ENCODE measurements around the gene SETBP1. TPM values are rescaled to one million over a fixed set of nuclear protein-coding genes. Genes with fewer than 3 reads are reported as not detected.
A peak's percentile ranks its signal among the peaks of the same experiment; 100 is the strongest.
"Not testable (repeated sequence)": the region's sequence is repeated elsewhere in the genome, so short reads cannot be mapped to it uniquely, and the experiment has no call there.

Gene SETBP1
- total RNA-seq, 1 donor from 2014 or later = 72.8 TPM

GRCh38 chr18:44798433-44799048 lies 117.9 kb downstream of the SETBP1 start:
- H3K36me3 Mint-ChIP-seq (ENCODE audit: low read depth) = peaks cover 39% of the 10 kb centered on the region
- peaks cover 90% of the 10 kb centered on the region for H3K4me1 Mint-ChIP-seq
- no peak for TF ChIP-seq CTCF (IDR thresholded peaks at IDR 0.05)
- intact Hi-C loops (cut with micrococcal nuclease) = loop anchor here (1.0 kb wide), 4 partner anchors 39 to 118 kb away; partner anchors contain the start of gene SETBP1
- ChIA-PET CTCF (interaction anchor here (1.3 to 1.5 kb wide), 2 partner anchors 12 to 16 kb away, joined by 3 to 5 read pairs; no protein-coding TSS in a partner anchor), POLR2A (interaction anchor here (0.6 to 6.4 kb wide), 8 partner anchors 10 to 867 kb away, joined by 3 to 35 read pairs (median 4); partner anchors contain the start of gene SETBP1)
- H3K4me3 Mint-ChIP-seq = peak overlapping the region; percentile 67
- H3K9me3 Mint-ChIP-seq = peaks cover 6% of the 10 kb centered on the region
- H3K27ac Mint-ChIP-seq = peak overlapping the region; percentile 86
- DNase-seq (no peak), ATAC-seq (ENCODE audit: low read depth) (peak; percentile 69)
- H3K27me3 Mint-ChIP-seq = no peaks in the 10 kb centered on the region

- ChIA-PET CTCF (interaction anchor here (1.1 to 1.5 kb wide), 3 partner anchors 13 to 119 kb away, joined by 3 to 5 read pairs (median 3); partner anchors contain the start of gene SETBP1), POLR2A (interaction anchor here (0.5 to 6.4 kb wide), 7 partner anchors 9 to 866 kb away, joined by 3 to 35 read pairs (median 4); partner anchors contain the start of gene SETBP1)
- DNase-seq (no peak), ATAC-seq (ENCODE audit: low read depth) (peak; percentile 15)
- TF ChIP-seq CTCF (IDR thresholded peaks at IDR 0.05) = no peak
- H3K27me3 Mint-ChIP-seq = no peaks in the 10 kb centered on the region
- H3K9me3 Mint-ChIP-seq = peaks cover 6% of the 10 kb centered on the region
- H3K4me1 Mint-ChIP-seq = peaks cover 92% of the 10 kb centered on the region
- peak overlapping the region; percentile 86 for H3K27ac Mint-ChIP-seq
- peaks cover 47% of the 10 kb centered on the region for H3K36me3 Mint-ChIP-seq (ENCODE audit: low read depth)
- intact Hi-C loops (cut with micrococcal nuclease) = no loop called here
- H3K4me3 Mint-ChIP-seq = peak overlapping the region; percentile 61
These were observed 118.8 kb downstream of the SETBP1 start for GRCh38 chr18:44799382-44799906.

GRCh38 chr18:44799907-44800421 lies 119.3 kb downstream of the SETBP1 start:
- Mint-ChIP-seq H3K9me3 (peaks cover 6% of the 10 kb centered on the region), H3K4me3 (peak overlapping the region; percentile 61), H3K27ac (peak overlapping the region; percentile 86), H3K4me1 (peaks cover 94% of the 10 kb centered on the region), H3K36me3 (ENCODE audit: low read depth) (peaks cover 49% of the 10 kb centered on the region), H3K27me3 (no peaks in the 10 kb centered on the region)
- peak; percentile 43 for ATAC-seq (ENCODE audit: low read depth)
- DNase-seq = no peak
- ChIA-PET POLR2A (interaction anchor here (0.9 to 6.4 kb wide), 4 partner anchors 13 to 120 kb away, joined by 3 to 35 read pairs (median 9); partner anchors contain the start of gene SETBP1), CTCF (interaction anchor here (1.1 to 1.5 kb wide), 2 partner anchors 18 to 119 kb away, joined by 3 to 5 read pairs; partner anchors contain the start of gene SETBP1)
- no peak for TF ChIP-seq CTCF (IDR thresholded peaks at IDR 0.05)
- intact Hi-C loops (cut with micrococcal nuclease) = loop anchor here (2.0 kb wide), 2 partner anchors 13 to 19 kb away; no protein-coding TSS in a partner anchor

GRCh38 chr18:44800766-44801165 lies 120.1 kb downstream of the SETBP1 start:
- Mint-ChIP-seq H3K4me1 (peaks cover 94% of the 10 kb centered on the region), H3K27ac (peak overlapping the region; percentile 86), H3K36me3 (ENCODE audit: low read depth) (peaks cover 47% of the 10 kb centered on the region)
- CTCF ChIA-PET; H3K27me3 Mint-ChIP-seq; ATAC-seq (ENCODE audit: low read depth); DNase-seq; H3K9me3 Mint-ChIP-seq; H3K4me3 Mint-ChIP-seq: not testable (repeated sequence)
- POLR2A ChIA-PET = interaction anchor here (6.4 kb wide), 1 partner anchor 42 kb away, joined by 35 read pairs; no protein-coding TSS in a partner anchor
- intact Hi-C loops (cut with micrococcal nuclease) = loop anchor here (2.0 kb wide), 2 partner anchors 14 to 18 kb away; no protein-coding TSS in a partner anchor

GRCh38 chr18:44801781-44802180 lies 121.1 kb downstream of the SETBP1 start:
- Mint-ChIP-seq H3K27me3 (no peaks in the 10 kb centered on the region), H3K4me1 (peaks cover 93% of the 10 kb centered on the region), H3K9me3 (peaks cover 6% of the 10 kb centered on the region), H3K27ac (peak overlapping the region; percentile 32), H3K36me3 (ENCODE audit: low read depth) (peaks cover 45% of the 10 kb centered on the region), H3K4me3 (no peak overlapping the region)
- POLR2A ChIA-PET = no interaction called here
- CTCF ChIA-PET = no interaction called here
- ATAC-seq (ENCODE audit: low read depth) (no peak), DNase-seq (no peak)
- TF ChIP-seq CTCF (IDR thresholded peaks at IDR 0.05) = no peak
- intact Hi-C loops (cut with micrococcal nuclease) = loop anchor here (2.0 kb wide), 2 partner anchors 15 to 17 kb away; no protein-coding TSS in a partner anchor
